Osteoblast (primary cell): ENCODE data around the gene RAB20. TPM values are rescaled to one million over a fixed set of nuclear protein-coding genes. Genes with fewer than 3 reads are reported as not detected.
"Not testable (repeated sequence)": the region's sequence is repeated elsewhere in the genome, so short reads cannot be mapped to it uniquely, and the experiment has no call there.

Experiments used
- DNase-seq: peaks from one replicate; pipeline ENCODE4 v3.0.0; 2011; ENCODE audit warnings: low spot score, mixed read lengths; ENCODE audit not compliant: insufficient read length; ENCODE audit errors: missing footprints
- H2AFZ ChIP-seq: 2 replicates; pipeline ENCODE4 v1.6.0; 2011; ENCODE audit warnings: mild to moderate bottlenecking, low read length
- H3K27ac ChIP-seq: 2 replicates; pipeline ENCODE4 v1.5.1; 2011; ENCODE audit warnings: mild to moderate bottlenecking, low read depth, low read length, moderate library complexity
- H3K27me3 ChIP-seq: 2 replicates; pipeline ENCODE4 v1.6.0; 2012; ENCODE audit warnings: mild to moderate bottlenecking, control low read depth, inconsistent platforms, low read length, moderate library complexity; ENCODE audit not compliant: insufficient read depth
- H3K36me3 ChIP-seq: 2 replicates; pipeline ENCODE4 v1.5.1; 2011; ENCODE audit warnings: mild to moderate bottlenecking, low read length, control low read depth, moderate library complexity; ENCODE audit not compliant: insufficient read depth
- H3K4me1 ChIP-seq: 2 replicates; pipeline ENCODE4 v1.5.1; 2011; ENCODE audit warnings: mild to moderate bottlenecking, low read length, control low read depth, moderate library complexity; ENCODE audit not compliant: insufficient read depth
- H3K4me2 ChIP-seq: 2 replicates; pipeline ENCODE4 v1.6.0; 2011; ENCODE audit warnings: mild to moderate bottlenecking, low read length; ENCODE audit not compliant: insufficient read depth
- H3K4me3 ChIP-seq: fragments of 200-600 bp; sonication (generic); 3 replicates; pipeline ENCODE4 v1.5.1; 2012; ENCODE audit warnings: mild to moderate bottlenecking, low read length, inconsistent platforms; ENCODE audit not compliant: insufficient read depth
- H3K79me2 ChIP-seq: 2 replicates; pipeline ENCODE4 v1.6.0; 2012; ENCODE audit warnings: mild to moderate bottlenecking, low read length, control low read depth, inconsistent platforms; ENCODE audit not compliant: insufficient read depth
- H3K9me3 ChIP-seq: 2 replicates; pipeline ENCODE4 v1.5.1; 2011; ENCODE audit warnings: low read depth, low read length, control low read depth
- H4K20me1 ChIP-seq: 2 replicates; pipeline ENCODE4 v1.6.0; 2012; ENCODE audit warnings: mild to moderate bottlenecking, low read length, control low read depth; ENCODE audit not compliant: insufficient read depth
- CTCF ChIP-seq: IDR thresholded peaks from 2 replicates; pipeline ENCODE4 v1.5.1; 2011; ENCODE audit warnings: mild to moderate bottlenecking, low read depth, low read length, moderate library complexity; ENCODE audit errors: extremely low read depth
- total RNA-seq: library from RNA; depleted of rRNA; stranded (reverse); fragments of >200 nt; gene quantifications from 2 replicates; pipeline ENCODE4 v1.2.3, GENCODE V29; 2012

The RAB20 gene
- total RNA-seq, 1 donor: 3.6 TPM

GRCh38 chr13:110499621-110500281 lies 61.8 kb downstream of the RAB20 start:
- Histone ChIP-seq H2AFZ (no peak overlapping the region), H3K4me1 (peaks cover 15% of the 10 kb centered on the region), H3K36me3 (peaks cover 85% of the 10 kb centered on the region), H3K79me2 (no peaks in the 10 kb centered on the region), H4K20me1 (no peaks in the 10 kb centered on the region), H3K27me3 (no peaks in the 10 kb centered on the region), H3K4me3 (no peak overlapping the region), H3K9me3 (no peaks in the 10 kb centered on the region), H3K4me2 (no peak overlapping the region), H3K27ac (peak overlapping the region; percentile 16)
- TF ChIP-seq CTCF: no peak
- peak; percentile 83 for DNase-seq

- peaks cover 86% of the 10 kb centered on the region for H3K36me3 ChIP-seq
- TF ChIP-seq CTCF: no peak
- H3K9me3 ChIP-seq: no peaks in the 10 kb centered on the region
- peaks cover 15% of the 10 kb centered on the region for H3K4me1 ChIP-seq
- H2AFZ ChIP-seq: no peak overlapping the region
- H3K79me2 ChIP-seq: no peaks in the 10 kb centered on the region
- H3K27me3 ChIP-seq: no peaks in the 10 kb centered on the region
- no peak overlapping the region for H3K4me2 ChIP-seq
- peak; percentile 5 for DNase-seq
- H3K4me3 ChIP-seq: no peak overlapping the region
- no peak overlapping the region for H3K27ac ChIP-seq
- H4K20me1 ChIP-seq: no peaks in the 10 kb centered on the region
Observed at GRCh38 chr13:110498765-110499164, 62.8 kb downstream of the RAB20 start.

GRCh38 chr13:110498327-110498726 lies 63.2 kb downstream of the RAB20 start:
- peaks cover 87% of the 10 kb centered on the region for H3K36me3 ChIP-seq
- peak; percentile 8 for DNase-seq

GRCh38 chr13:110497896-110498295 lies 63.6 kb downstream of the RAB20 start:
- not testable (repeated sequence) for H3K79me2 ChIP-seq, H3K4me1 ChIP-seq, H3K4me2 ChIP-seq, H3K9me3 ChIP-seq, H4K20me1 ChIP-seq, H2AFZ ChIP-seq, H3K4me3 ChIP-seq, H3K27me3 ChIP-seq, H3K27ac ChIP-seq
- H3K36me3 ChIP-seq: peaks cover 87% of the 10 kb centered on the region
- peak; percentile 14 for DNase-seq

More at GRCh38 chr13:110498327-110498726, 63.2 kb downstream of the RAB20 start:
- H4K20me1 ChIP-seq: no peaks in the 10 kb centered on the region
- H3K27me3 ChIP-seq: no peaks in the 10 kb centered on the region
- no peaks in the 10 kb centered on the region for H3K79me2 ChIP-seq
- H3K27ac ChIP-seq: no peak overlapping the region
- H2AFZ ChIP-seq: no peak overlapping the region
- no peaks in the 10 kb centered on the region for H3K9me3 ChIP-seq
- no peak overlapping the region for H3K4me3 ChIP-seq
- no peak for TF ChIP-seq CTCF
- H3K4me1 ChIP-seq: peaks cover 10% of the 10 kb centered on the region
- H3K4me2 ChIP-seq: no peak overlapping the region
